HG02970 (cell line): Measurements from ENCODE around the gene AK3.
A peak's percentile ranks its signal among the peaks of the same experiment; 100 is the strongest.
"Not testable (repeated sequence)": the region's sequence is repeated elsewhere in the genome, so short reads cannot be mapped to it uniquely, and the experiment has no call there.

Source experiments
- ATAC-seq: cut with Tn5 transposase; IDR thresholded peaks from one replicate; pipeline ENCODE4 v1.9.1; 2021; ENCODE audit warnings: mild to moderate bottlenecking, moderate library complexity, moderate number of reproducible peaks; ENCODE audit not compliant: unreplicated experiment, low FRiP score

AK3 gene

DNA sequence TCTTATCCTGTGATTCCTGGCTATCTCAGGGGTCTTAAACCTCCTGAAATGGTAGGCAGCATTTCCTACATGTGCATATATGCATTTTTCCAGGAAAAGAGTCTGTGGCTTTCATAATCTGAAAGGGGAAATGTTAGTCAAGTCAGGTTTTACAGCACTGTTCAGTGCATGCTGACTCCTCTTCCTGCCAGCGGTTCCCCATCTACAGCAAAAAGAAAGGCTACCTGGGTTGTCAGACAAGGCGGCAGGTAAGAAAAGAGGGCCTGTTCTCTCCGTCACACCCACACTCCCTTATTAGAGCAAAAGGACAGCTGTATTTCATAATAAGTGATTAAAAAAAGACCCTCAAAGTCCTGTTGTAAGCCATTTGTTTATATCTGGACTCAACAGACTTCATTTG lies 70.4 kb downstream of the AK3 start:
- ATAC-seq: no peak

DNA sequence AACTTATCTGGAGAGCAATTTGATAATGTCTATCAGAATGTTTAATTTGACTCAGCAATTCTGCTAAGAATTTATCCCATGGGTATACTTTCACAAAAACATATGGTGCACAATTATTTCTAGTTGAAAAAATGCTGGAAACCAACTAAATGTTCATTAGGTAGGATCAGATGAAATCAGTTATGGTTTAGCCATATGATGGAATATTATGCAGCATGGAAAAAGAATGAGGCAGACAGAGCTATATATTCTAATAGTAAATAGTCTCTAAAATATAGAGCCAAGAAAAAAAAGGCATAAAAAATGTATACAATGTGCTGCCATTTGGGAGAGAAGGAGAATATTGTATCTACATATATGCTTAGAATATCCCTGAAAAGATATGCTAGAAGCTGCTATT lies 71.1 kb downstream of the AK3 start:
- ATAC-seq: no peak

DNA sequence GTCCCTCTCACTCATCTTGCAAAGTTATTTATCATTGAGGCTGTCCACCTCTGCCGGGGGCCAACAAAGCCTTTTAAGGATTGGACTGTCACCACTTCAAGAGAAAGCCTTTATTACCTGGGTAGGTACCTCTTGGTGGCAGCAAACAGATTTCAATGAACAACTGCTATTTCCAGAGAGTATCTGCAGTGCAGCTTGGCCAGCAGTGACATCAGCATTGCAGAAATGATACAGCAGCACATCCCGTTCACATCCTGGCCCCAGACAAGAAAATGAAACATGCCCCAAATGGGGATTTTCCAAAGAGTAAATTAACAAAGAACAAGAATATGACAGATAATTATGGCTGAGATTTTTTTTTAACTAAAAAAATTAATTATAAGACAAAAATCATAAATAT lies 72.4 kb downstream of the AK3 start:
- no peak for ATAC-seq

DNA sequence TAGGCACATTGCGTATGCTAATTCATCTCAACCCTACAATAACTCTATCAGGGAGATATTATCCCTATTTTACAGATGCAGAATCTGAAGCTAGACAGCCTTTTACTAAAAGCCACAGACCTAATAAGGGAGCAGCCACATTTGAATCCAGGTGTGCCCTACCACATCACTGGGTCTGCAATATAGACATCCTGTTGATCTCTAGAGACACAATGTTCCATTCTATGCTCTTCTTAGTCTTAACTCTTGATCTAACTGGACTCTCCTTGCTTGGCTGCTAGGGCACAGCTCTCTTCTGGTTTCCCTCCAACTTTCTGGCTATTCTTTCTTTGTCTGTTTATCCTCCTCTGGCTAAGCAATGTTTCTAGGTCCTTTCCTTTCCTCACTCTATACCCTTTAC lies 73.3 kb downstream of the AK3 start:
- no peak for ATAC-seq

DNA sequence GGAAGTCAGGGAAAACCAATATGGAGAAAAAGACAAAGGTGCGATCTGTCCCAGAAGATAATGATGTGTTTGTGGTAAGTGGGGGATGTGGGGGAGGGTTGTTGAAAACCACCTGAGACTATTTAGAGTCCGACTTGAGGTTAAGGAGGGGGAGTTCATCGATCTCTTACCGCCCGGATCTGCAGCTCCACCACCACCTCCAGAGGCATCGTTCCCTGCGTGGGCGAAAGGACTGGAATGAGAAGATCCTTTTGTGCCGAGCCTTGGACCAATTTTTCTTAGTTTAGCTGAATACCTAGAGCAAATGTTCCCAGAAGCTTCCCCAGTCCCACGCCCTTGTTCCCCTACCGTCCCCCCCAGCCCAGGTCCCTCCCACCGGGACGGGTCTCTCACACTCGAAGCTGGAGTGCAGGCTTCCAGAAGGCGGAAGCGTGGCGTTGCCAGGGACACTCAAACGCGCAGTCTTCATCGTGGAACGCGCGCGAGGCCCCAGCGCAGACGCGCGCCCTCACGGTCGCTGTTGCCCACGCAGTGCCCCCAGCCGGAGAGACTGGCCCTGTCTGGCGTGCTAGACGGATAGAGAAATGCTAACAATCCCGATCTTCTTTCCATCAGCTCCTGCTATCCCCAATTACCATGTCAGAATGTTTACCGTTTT lies 74.8 kb downstream of the AK3 start, which contains the start of gene SPATA6L:
Gene SPATA6L, minus strand, starts transcription at position 439 of the 658 bp plus-strand sequence. Its CDS starts 230 bp downstream, at position 209.
- ATAC-seq: no peak

DNA sequence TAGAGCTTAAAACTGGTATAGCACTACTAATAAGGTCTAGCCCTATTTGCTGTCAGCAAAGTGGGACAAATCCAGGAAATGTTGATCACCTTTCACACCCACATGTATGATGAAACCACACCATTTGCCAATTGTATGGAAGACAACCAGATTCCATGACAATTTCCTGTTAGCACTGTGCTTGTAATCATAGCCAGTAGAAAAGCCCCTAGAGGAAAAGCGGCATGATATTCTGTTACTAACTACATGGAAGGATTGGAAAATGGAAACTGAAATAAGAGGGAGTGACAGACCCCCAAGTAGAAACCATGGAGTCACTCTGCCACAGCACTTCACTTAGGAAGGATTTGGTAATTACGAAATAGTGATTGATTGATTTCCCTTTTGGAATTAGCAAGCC lies 75.6 kb downstream of the AK3 start:
- no peak for ATAC-seq

DNA sequence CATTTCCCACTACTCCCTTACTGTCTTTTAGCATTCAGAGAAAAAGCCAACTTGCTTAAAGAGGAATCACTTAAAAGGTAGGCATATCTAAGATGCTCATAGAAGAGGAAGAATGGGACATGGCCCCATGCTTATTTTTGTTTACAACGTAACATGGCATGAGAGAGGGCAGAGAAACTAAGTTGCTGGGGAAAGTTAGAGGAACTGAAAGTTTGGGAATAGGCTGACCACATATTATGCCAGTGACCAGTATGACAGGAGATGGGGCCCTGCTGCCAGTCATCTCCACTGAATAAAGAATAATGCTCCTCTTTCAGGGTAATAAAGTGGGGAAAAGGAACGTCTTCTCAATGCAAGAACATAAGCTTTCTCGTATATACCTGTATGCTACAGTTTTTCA lies 77.0 kb downstream of the AK3 start:
- ATAC-seq: no peak

DNA sequence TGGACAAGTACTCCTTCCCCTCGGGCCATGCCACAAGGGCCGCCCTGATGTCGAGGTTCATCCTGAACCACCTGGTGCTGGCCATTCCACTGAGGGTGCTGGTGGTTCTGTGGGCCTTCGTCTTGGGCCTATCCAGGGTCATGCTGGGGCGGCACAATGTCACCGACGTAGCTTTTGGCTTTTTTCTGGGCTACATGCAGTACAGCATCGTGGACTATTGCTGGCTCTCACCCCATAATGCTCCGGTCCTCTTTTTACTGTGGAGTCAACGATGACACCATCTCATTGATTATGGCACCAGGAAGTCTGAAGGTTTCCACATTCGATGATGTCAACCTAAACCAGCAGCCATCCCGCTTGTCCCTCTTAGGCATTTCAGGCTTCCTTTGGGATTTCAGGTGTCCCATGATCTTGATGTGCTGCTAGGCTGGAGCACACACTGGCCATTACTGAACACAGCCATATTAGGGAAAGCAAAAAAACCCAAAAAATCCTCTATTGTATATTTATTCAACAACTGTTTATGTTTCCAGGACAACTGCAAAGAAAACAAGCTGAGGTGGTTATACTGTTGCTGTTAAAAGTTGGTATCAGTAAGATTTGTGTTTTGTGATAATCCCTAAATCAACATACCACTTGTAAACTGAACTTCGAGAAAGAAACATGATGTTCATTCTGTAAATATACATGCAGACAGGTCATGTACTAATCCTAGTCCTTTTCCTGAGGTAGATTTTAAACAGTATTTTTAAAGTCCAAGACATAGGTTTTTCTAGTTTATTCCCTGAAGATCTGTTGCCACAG lies 77.8 kb downstream of the AK3 start:
- no peak for ATAC-seq

DNA sequence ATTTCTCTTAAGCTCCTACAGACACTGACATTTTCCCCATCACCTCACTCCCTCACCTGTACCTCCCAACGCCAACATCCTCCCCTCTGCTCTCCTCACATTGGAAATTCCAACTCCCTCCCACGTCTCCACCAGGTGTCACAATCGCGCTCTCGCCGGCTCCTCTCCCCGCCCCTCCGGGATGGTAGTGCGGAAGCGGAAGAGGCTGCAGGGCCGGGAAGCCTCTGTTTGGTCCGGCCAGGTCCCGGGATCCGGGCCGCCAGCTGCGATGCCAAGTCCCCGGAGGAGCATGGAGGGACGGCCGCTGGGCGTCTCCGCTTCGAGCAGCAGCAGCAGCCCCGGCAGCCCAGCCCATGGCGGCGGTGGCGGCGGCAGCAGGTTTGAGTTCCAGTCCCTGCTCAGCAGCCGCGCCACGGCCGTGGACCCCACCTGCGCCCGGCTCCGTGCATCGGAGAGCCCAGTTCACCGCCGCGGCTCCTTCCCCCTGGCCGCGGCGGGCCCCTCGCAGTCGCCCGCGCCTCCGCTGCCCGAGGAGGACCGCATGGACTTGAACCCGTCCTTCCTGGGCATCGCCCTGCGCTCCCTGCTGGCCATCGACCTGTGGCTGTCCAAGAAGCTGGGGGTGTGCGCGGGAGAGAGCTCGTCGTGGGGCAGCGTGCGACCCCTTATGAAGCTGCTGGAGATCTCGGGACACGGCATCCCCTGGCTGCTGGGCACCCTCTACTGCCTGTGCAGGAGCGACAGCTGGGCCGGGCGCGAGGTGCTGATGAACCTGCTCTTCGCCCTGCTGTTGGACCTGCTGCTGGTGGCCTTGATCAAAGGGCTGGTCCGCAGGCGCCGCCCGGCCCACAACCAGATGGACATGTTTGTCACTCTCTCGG lies 78.7 kb downstream of the AK3 start, which contains the start of gene PLPP6:
Gene PLPP6, plus strand, starts transcription at position 187 of the 881 bp plus-strand sequence. Its CDS starts 82 bp downstream, at position 269.
- peak; percentile 74 for ATAC-seq

DNA sequence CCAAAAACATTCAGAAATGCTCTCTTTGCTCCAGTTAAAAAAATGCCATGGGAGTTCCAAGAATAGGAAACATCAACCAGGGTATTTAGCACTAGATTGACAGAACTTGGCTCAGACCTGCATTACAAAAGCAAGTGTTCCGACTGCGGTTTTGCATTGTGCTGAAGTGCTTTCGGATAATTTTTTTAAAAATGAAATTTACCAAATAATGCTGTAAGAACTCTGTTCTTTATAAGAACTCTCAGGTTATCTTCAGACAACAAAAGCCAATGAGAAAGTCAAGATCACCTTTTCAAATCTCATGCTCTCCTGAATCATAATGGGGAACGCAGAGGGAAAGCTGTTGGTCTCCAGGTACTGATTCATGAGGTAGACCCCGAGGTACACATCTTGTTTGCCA lies 79.4 kb downstream of the AK3 start:
- no peak for ATAC-seq

DNA sequence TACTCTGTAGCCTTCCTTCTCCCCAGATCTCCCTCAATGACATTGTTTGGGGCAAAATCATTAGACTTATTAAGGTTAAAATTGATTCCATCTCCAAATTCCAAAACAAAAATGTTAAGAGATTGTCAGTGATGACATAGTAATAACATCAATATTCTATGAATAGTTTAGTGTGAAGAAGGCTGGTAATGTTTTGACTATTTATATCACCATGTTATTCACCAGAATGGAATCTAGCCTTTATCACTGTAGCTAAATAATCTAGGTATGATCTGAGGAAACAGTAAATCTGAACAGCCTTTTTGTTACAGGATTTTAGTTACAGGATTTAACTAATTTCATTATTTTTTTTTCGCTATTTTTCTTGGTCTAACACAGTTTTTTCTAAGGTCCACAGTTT lies 79.8 kb downstream of the AK3 start:
- no peak for ATAC-seq

DNA sequence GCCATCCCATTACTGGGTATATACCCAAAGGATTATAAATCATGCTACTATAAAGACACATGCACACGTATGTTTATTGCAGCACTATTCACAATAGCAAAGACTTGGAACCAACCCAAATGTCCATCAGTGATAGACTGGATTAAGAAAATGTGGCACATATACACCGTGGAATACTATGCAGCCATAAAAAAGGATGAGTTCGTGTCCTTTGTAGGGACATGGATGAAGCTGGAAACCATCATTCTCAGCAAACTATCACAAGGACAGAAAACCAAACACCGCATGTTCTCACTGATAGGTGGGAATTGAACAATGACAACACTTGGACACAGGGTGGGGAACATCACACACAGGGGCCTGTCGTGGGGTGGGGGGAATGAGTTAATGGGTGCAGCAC lies 80.3 kb downstream of the AK3 start:
- not testable (repeated sequence) for ATAC-seq
